HEK293 (cell line): ENCODE measurements around the gene CLDN6.

Experiments
- CTCF ChIA-PET: fragments of 350-600 bp; formaldehyde crosslinking; extraction: SDS; loops from one replicate; lab custom pipeline; 2021; ENCODE audit warnings: antibody characterized with exemption; lab: Yijun Ruan, JAX
- POLR2A ChIA-PET: fragments of 300-600 bp; formaldehyde crosslinking; extraction: SDS; loops from one replicate; lab custom pipeline; 2020; ENCODE audit warnings: antibody characterized with exemption, inconsistent platforms; lab: Yijun Ruan, JAX
- H3K27ac ChIP-seq: fragments of 200-500 bp; sonication (Bioruptor generic); 2 replicates; pipeline ENCODE4 v1.5.1; 2014; ENCODE audit warnings: low read depth, low read length, control low read depth, inconsistent platforms; ENCODE audit errors: extremely low read depth
- H3K36me3 ChIP-seq, 2 experiments: fragments of 200-500 bp in 1 of 2; sonication (Bioruptor generic) in 1 of 2; 1 replicate in 1 of 2; 2 replicates in 1 of 2; pipeline ENCODE4 v1.5.1; 2014 to 2017; ENCODE audit warnings: inconsistent platforms in 2 of 2, low read length in 2 of 2; ENCODE audit not compliant: control insufficient read depth in 2 of 2, insufficient read depth in 1 of 2
- H3K4me1 ChIP-seq: fragments of 200-500 bp; sonication (Bioruptor generic); 2 replicates; pipeline ENCODE4 v1.5.1; 2014; ENCODE audit warnings: mild to moderate bottlenecking, low read length, inconsistent platforms; ENCODE audit not compliant: control insufficient read depth, insufficient read depth
- H3K4me3 ChIP-seq: 2 replicates; pipeline ENCODE4 v1.5.1; 2011; ENCODE audit warnings: low read depth, mild to moderate bottlenecking, control low read depth, low read length, moderate library complexity
- H3K9me3 ChIP-seq: fragments of 200-500 bp; sonication (Bioruptor generic); 2 replicates; pipeline ENCODE4 v1.5.1; 2014; ENCODE audit warnings: low read depth, low read length, inconsistent platforms; ENCODE audit not compliant: control insufficient read depth, insufficient read depth
- BCL11B ChIP-seq: fragments of 450-650 bp; formaldehyde crosslinking; IDR thresholded peaks from 2 replicates; pipeline ENCODE4 v1.5.1; 2016; ENCODE audit warnings: low read depth, missing biosample characterization, missing genetic modification characterization
- EGR2 ChIP-seq: fragments of 450-650 bp; formaldehyde crosslinking; IDR thresholded peaks from 2 replicates; pipeline ENCODE4 v1.5.1; 2016; ENCODE audit warnings: low read depth, missing biosample characterization, missing genetic modification characterization
- GLI2 ChIP-seq: fragments of 450-650 bp; formaldehyde crosslinking; IDR thresholded peaks from 2 replicates; pipeline ENCODE4; 2017; ENCODE audit warnings: missing biosample characterization, missing genetic modification characterization, low read depth, borderline replicate concordance
- KLF10 ChIP-seq: fragments of 450-650 bp; IDR thresholded peaks from 2 replicates; pipeline ENCODE4 v1.5.1; 2018; ENCODE audit warnings: missing biosample characterization, mild to moderate bottlenecking, missing genetic modification characterization
- OSR2 ChIP-seq: fragments of 450-650 bp; formaldehyde crosslinking; IDR thresholded peaks from 2 replicates; pipeline ENCODE4 v1.5.1; 2016; ENCODE audit warnings: missing biosample characterization, missing genetic modification characterization
- OVOL3 ChIP-seq: fragments of 450-650 bp; formaldehyde crosslinking; IDR thresholded peaks from 2 replicates; pipeline ENCODE4 v1.5.1; 2016; ENCODE audit warnings: missing biosample characterization, missing genetic modification characterization
- SP2 ChIP-seq: fragments of 450-650 bp; formaldehyde crosslinking; IDR thresholded peaks from 2 replicates; pipeline ENCODE4 v1.5.1; 2016; ENCODE audit warnings: missing biosample characterization, missing genetic modification characterization
- SP7 ChIP-seq: fragments of 450-650 bp; formaldehyde crosslinking; IDR thresholded peaks from 2 replicates; pipeline ENCODE4 v1.5.1; 2016; ENCODE audit warnings: missing biosample characterization, missing genetic modification characterization
- WT1 ChIP-seq: fragments of 450-650 bp; formaldehyde crosslinking; IDR thresholded peaks from 2 replicates; pipeline ENCODE4 v1.5.1; 2016; ENCODE audit warnings: missing biosample characterization, missing genetic modification characterization
- ZBTB7A ChIP-seq: fragments of 450-650 bp; formaldehyde crosslinking; IDR thresholded peaks from 2 replicates; pipeline ENCODE4 v1.5.1; 2016; ENCODE audit warnings: low read depth, missing biosample characterization, missing genetic modification characterization
- ZFHX2 ChIP-seq: fragments of 450-650 bp; formaldehyde crosslinking; conservative IDR thresholded peaks from 2 replicates; pipeline ENCODE4 v1.5.1; 2016; ENCODE audit warnings: missing biosample characterization, missing genetic modification characterization
- ZIC2 ChIP-seq: fragments of 450-650 bp; formaldehyde crosslinking; IDR thresholded peaks from 2 replicates; pipeline ENCODE4 v1.5.1; 2016; ENCODE audit warnings: missing biosample characterization, missing genetic modification characterization
- ZNF148 ChIP-seq: fragments of 450-650 bp; formaldehyde crosslinking; IDR thresholded peaks from 2 replicates; pipeline ENCODE4 v1.5.0; 2017; ENCODE audit warnings: missing biosample characterization, missing genetic modification characterization, borderline replicate concordance
- ZNF26 ChIP-seq: fragments of 450-650 bp; formaldehyde crosslinking; IDR thresholded peaks from 2 replicates; pipeline ENCODE4 v1.5.1; 2016; ENCODE audit warnings: missing biosample characterization, missing genetic modification characterization
- ZNF292 ChIP-seq: fragments of 450-650 bp; formaldehyde crosslinking; IDR thresholded peaks from 2 replicates; pipeline ENCODE4 v1.5.1; 2016; ENCODE audit warnings: low read depth, missing biosample characterization, missing genetic modification characterization, borderline replicate concordance
- ZNF341 ChIP-seq: fragments of 450-650 bp; formaldehyde crosslinking; IDR thresholded peaks from 2 replicates; pipeline ENCODE4; 2016; ENCODE audit warnings: low read depth, missing biosample characterization, missing genetic modification characterization
- ZNF354C ChIP-seq: fragments of 450-650 bp; formaldehyde crosslinking; IDR thresholded peaks from 2 replicates; pipeline ENCODE4 v1.5.1; 2016; ENCODE audit warnings: missing biosample characterization, missing genetic modification characterization, low read depth, borderline replicate concordance
- ZNF747 ChIP-seq: fragments of 450-650 bp; formaldehyde crosslinking; IDR thresholded peaks from 2 replicates; pipeline ENCODE4 v1.5.1; 2016; ENCODE audit warnings: missing biosample characterization, missing genetic modification characterization
- TF ChIP-seq, protein P1 (sequence below): fragments of 450-650 bp; formaldehyde crosslinking; IDR thresholded peaks from 2 replicates; pipeline ENCODE4 v1.5.1; 2016; ENCODE audit warnings: missing biosample characterization, missing genetic modification characterization
- TF ChIP-seq, protein P2 (sequence below): fragments of 450-650 bp; formaldehyde crosslinking; IDR thresholded peaks from 2 replicates; pipeline ENCODE4 v1.5.1; 2017; ENCODE audit warnings: missing biosample characterization, missing genetic modification characterization

Gene CLDN6

DNA sequence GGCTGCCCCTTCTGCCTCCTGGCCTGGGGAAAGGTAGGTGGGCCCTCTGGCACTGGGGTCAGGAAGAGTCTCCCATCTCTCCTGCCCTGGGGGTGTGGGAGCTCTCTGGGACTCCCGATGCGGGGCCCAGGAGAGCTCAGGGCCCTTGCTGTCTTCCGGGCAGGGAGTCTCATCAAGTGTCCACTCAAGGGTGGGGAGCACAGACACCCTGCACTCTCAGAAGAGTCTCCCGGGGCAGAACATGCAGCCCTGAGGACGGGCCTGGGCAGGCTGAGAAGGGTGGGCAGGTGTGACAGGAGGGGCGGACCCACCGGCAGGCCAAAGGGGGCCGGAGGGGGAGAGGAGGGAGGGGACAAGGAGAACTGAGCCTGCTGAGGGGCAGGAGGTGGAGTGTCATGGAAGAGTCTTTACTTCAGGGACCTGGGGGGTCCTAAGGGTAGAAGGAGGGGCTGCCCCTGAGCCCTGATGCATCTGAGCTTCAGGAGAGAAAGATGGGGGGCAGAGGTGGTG is 29.3 kb downstream of the CLDN6 start:
- Histone ChIP-seq H3K9me3 (no peaks in the 10 kb centered on the region), H3K4me1 (no peaks in the 10 kb centered on the region; the same call in 1 of the 2 replicates), H3K36me3 (no peaks in the 10 kb centered on the region)
- CTCF ChIA-PET = interaction anchor here (1.3 kb wide), 1 partner anchor 43 kb away, joined by 3 read pairs; no protein-coding TSS in a partner anchor
- TF ChIP-seq ZNF341 (tag by site-specific recombination) = no peak
- peak; percentile 20; the same call in 1 of the 2 replicates for TF ChIP-seq SP2 (tag by site-specific recombination)
- TF ChIP-seq ZNF747 = no peak
- TF ChIP-seq ZIC2 (tag by site-specific recombination) = peak; percentile 75
- no peak for TF ChIP-seq WT1
- no peak for TF ChIP-seq ZNF148 (tag by site-specific recombination)
- no peak for TF ChIP-seq ZNF354C (tag by site-specific recombination)
- TF ChIP-seq, all 188 proteins: peak for 2
- no peak overlapping the region for H3K27ac ChIP-seq
- H3K4me3 ChIP-seq = no peak overlapping the region
- POLR2A ChIA-PET = no interaction called here

- Histone ChIP-seq H3K9me3 (no peaks in the 10 kb centered on the region), H3K4me1 (no peaks in the 10 kb centered on the region; the same call in 1 of the 2 replicates), H3K27ac (no peak overlapping the region), H3K4me3 (no peak overlapping the region), H3K36me3 (no peaks in the 10 kb centered on the region)
- POLR2A ChIA-PET = interaction anchor here (1.1 kb wide), 1 partner anchor 41 kb away, joined by 9 read pairs; no protein-coding TSS in a partner anchor
- CTCF ChIA-PET = interaction anchor here (0.8 to 1.3 kb wide), 4 partner anchors 25 to 61 kb away, joined by 3 to 7 read pairs (median 3); no protein-coding TSS in a partner anchor
- TF ChIP-seq ZFHX2 (peak; percentile 42), SP2 (tag by site-specific recombination) (peak; percentile 46; the same call in 1 of the 2 replicates), ZNF26 (tag by site-specific recombination) (no peak), SP7 (peak; percentile 85), ZNF292 (tag by site-specific recombination) (no peak), OVOL3 (tag by site-specific recombination) (no peak), ZNF148 (tag by site-specific recombination) (no peak), BCL11B (tag by site-specific recombination) (no peak), KLF10 (peak; percentile 70; the same call in 1 of the 2 replicates), OSR2 (tag by site-specific recombination) (no peak), GLI2 (tag by site-specific recombination) (no peak), ZBTB7A (tag by site-specific recombination) (no peak), EGR2 (tag by site-specific recombination) (0 out of 2 replicates have a peak, but pooled peaks have one; percentile 21)
- TF ChIP-seq, protein P1, sequence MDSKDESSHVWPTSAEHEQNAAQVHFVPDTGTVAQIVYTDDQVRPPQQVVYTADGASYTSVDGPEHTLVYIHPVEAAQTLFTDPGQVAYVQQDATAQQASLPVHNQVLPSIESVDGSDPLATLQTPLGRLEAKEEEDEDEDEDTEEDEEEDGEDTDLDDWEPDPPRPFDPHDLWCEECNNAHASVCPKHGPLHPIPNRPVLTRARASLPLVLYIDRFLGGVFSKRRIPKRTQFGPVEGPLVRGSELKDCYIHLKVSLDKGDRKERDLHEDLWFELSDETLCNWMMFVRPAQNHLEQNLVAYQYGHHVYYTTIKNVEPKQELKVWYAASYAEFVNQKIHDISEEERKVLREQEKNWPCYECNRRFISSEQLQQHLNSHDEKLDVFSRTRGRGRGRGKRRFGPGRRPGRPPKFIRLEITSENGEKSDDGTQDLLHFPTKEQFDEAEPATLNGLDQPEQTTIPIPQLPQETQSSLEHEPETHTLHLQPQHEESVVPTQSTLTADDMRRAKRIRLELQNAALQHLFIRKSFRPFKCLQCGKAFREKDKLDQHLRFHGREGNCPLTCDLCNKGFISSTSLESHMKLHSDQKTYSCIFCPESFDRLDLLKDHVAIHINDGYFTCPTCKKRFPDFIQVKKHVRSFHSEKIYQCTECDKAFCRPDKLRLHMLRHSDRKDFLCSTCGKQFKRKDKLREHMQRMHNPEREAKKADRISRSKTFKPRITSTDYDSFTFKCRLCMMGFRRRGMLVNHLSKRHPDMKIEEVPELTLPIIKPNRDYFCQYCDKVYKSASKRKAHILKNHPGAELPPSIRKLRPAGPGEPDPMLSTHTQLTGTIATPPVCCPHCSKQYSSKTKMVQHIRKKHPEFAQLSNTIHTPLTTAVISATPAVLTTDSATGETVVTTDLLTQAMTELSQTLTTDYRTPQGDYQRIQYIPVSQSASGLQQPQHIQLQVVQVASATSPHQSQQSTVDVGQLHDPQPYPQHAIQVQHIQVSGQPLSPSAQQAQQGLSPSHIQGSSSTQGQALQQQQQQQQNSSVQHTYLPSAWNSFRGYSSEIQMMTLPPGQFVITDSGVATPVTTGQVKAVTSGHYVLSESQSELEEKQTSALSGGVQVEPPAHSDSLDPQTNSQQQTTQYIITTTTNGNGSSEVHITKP = peak; percentile 57
- TF ChIP-seq, protein P2, sequence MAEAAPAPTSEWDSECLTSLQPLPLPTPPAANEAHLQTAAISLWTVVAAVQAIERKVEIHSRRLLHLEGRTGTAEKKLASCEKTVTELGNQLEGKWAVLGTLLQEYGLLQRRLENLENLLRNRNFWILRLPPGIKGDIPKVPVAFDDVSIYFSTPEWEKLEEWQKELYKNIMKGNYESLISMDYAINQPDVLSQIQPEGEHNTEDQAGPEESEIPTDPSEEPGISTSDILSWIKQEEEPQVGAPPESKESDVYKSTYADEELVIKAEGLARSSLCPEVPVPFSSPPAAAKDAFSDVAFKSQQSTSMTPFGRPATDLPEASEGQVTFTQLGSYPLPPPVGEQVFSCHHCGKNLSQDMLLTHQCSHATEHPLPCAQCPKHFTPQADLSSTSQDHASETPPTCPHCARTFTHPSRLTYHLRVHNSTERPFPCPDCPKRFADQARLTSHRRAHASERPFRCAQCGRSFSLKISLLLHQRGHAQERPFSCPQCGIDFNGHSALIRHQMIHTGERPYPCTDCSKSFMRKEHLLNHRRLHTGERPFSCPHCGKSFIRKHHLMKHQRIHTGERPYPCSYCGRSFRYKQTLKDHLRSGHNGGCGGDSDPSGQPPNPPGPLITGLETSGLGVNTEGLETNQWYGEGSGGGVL (tag by site-specific recombination) = peak; percentile 49
Measured at GRCh38 chr16:2987833-2988232, 30.1 kb downstream of the CLDN6 start.
